GM18498 (cell line): ENCODE measurements around the gene NXPH3.
A peak's percentile ranks its signal among the peaks of the same experiment; 100 is the strongest.
"Not testable (repeated sequence)": the region's sequence is repeated elsewhere in the genome, so short reads cannot be mapped to it uniquely, and the experiment has no call there.

Experiments
- ATAC-seq: cut with Tn5 transposase; IDR thresholded peaks from one replicate; pipeline ENCODE4 v1.9.1; 2021; ENCODE audit warnings: mild to moderate bottlenecking, moderate library complexity; ENCODE audit not compliant: unreplicated experiment

Gene NXPH3

GRCh38 chr17:49554694-49555494 lies 20.8 kb upstream of the NXPH3 start:
- ATAC-seq = no peak

GRCh38 chr17:49555495-49556222 lies 20.0 kb upstream of the NXPH3 start:
- ATAC-seq = no peak

- peak; percentile 54 for ATAC-seq
These were observed 19.3 kb upstream of the NXPH3 start for GRCh38 chr17:49556223-49556943.

GRCh38 chr17:49557312-49558024 lies 18.2 kb upstream of the NXPH3 start:
- ATAC-seq = no peak

- no peak for ATAC-seq
These were observed 11.0 kb upstream of the NXPH3 start for GRCh38 chr17:49564638-49565037.

- ATAC-seq = no peak
These were observed 9.7 kb upstream of the NXPH3 start for GRCh38 chr17:49565948-49566491.

GRCh38 chr17:49566668-49567071 lies 9.0 kb upstream of the NXPH3 start:
- ATAC-seq = no peak

GRCh38 chr17:49567104-49567521 lies 8.6 kb upstream of the NXPH3 start:
- ATAC-seq = no peak

GRCh38 chr17:49567871-49568694 lies 7.6 kb upstream of the NXPH3 start:
- peak; percentile 63 for ATAC-seq

GRCh38 chr17:49568695-49569047 lies 7.0 kb upstream of the NXPH3 start:
- not testable (repeated sequence) for ATAC-seq

- ATAC-seq = no peak
These were observed 5.0 kb upstream of the NXPH3 start for GRCh38 chr17:49570540-49571242.

GRCh38 chr17:49571283-49571682 lies 4.4 kb upstream of the NXPH3 start:
- no peak for ATAC-seq

GRCh38 chr17:49571764-49572163 lies 3.9 kb upstream of the NXPH3 start:
- no peak for ATAC-seq

GRCh38 chr17:49572226-49572625 lies 3.4 kb upstream of the NXPH3 start:
- ATAC-seq = no peak

- no peak for ATAC-seq
These were observed 2.8 kb upstream of the NXPH3 start for GRCh38 chr17:49572806-49573420.

- no peak for ATAC-seq
These were observed 2.0 kb upstream of the NXPH3 start for GRCh38 chr17:49573510-49574322.

- ATAC-seq = no peak
These were observed 1.3 kb upstream of the NXPH3 start for GRCh38 chr17:49574323-49574781.
